Posterior vena cava (tissue), 2 donors: ENCODE results near the gene MYH11. TPM values are rescaled to one million over a fixed set of nuclear protein-coding genes. Genes with fewer than 3 reads are reported as not detected.

Experiments used
- DNase-seq: peaks from one replicate; pipeline ENCODE4 v3.0.0-alpha.2; 2020; ENCODE audit warnings: low spot score
- intact Hi-C, 2 donors: fragments of 100-400 bp; cut with DNase I; formaldehyde crosslinking; loops; one replicate each; pipeline versions ENCODE4 v1.14.1 to v1.14.2; 2022 to 2023
- total RNA-seq, 2 donors: library from RNA; stranded (reverse); fragmentation: NEBNext Ultra II Directional; extraction: Animal tissue kit (Norgen Biotek cat#: 25700); gene quantifications; one replicate each; pipeline ENCODE4 v1.2.1, GENCODE V29; 2021
- donor health status: DM: yes; HTN: yes; CAD: no.
- donor health status: DM: yes; HTN: yes; CAD: no.

The MYH11 gene
- total RNA-seq, 2 donors from 2014 or later, result 1,932 to 2,544 TPM

DNA sequence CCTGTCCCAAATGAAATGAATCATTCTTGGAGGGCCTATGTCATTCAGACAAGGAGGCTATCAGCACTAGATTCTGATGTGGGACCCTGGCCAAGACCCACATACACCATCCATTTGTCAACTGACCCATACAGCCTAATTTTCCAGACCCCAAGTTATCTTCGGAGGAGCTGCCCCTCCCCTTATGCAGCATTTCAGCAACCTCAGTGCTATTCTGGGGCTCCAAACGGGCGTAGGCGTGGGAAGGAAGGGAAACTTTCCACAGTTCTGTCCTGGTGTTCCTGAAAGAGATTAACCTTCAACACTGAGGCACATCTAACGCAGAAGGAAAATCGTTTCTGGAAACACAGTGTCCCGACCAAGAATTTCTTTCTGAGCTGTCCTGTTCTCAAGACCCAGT is 86.7 kb downstream of the MYH11 start:
- DNase-seq, result no peak

DNA sequence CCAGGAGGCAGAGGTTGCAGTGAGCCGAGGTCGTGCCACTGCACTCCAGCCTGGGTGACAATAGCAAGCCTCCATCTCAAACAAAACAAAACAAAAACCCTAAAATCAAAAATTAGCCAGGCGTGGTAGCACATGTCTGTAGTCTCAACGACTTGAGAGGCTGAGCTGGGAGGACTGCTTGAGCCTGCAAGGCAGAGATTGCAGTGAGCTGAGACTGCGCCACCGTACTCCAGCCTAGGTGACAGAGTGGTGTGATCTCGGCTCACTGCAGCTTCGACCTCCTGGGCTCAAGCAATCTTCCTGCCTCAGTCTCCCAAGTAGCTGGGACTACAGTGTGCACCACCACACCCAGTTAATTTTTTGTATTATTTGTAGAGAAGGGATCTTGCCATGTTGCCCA is 87.6 kb downstream of the MYH11 start:
- DNase-seq, result no peak
- intact Hi-C loops, result no loop called here

More for the DNA sequence above, 86.7 kb downstream of the MYH11 start:
- intact Hi-C loops, result loop anchor here in 1 of 2 donors (5.0 kb wide), 1 partner anchor 357 kb away; no protein-coding TSS in a partner anchor

- DNase-seq, result no peak
- intact Hi-C loops, result no loop called here
Measured at GRCh38 chr16:15768201-15768600, 88.6 kb downstream of the MYH11 start.

GRCh38 chr16:15766918-15767317 is 89.9 kb downstream of the MYH11 start:
- DNase-seq, result no peak
- intact Hi-C loops, result no loop called here

GRCh38 chr16:15765880-15766279 is 90.9 kb downstream of the MYH11 start:
- no peak for DNase-seq
- intact Hi-C loops, result no loop called here

- no peak for DNase-seq
- intact Hi-C loops, result no loop called here
Measured at GRCh38 chr16:15765116-15765515, 91.7 kb downstream of the MYH11 start.

GRCh38 chr16:15764112-15764511 is 92.7 kb downstream of the MYH11 start:
- no peak for DNase-seq
- intact Hi-C loops, result no loop called here

DNA sequence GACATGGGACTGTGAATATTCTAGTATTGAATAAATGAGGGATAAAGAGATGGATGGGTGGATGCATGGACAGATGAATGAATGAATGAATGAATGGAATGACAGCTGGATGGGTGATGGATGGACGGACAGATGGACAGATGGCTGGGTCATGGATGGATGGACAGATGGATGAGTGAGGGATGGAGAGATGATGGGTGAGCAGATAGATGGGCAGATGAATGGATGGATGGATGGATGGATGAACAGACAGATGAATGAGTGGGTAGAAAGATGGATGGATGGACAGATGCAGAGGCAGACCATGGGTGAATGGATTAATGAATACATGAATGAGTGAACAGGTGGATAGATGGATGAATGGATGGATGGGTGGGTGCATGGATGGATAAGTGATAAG is 96.7 kb downstream of the MYH11 start:
- no peak for DNase-seq
- intact Hi-C loops, result no loop called here

- no peak for DNase-seq
- intact Hi-C loops, result no loop called here
Measured at GRCh38 chr16:15759070-15759469, 97.8 kb downstream of the MYH11 start.

DNA sequence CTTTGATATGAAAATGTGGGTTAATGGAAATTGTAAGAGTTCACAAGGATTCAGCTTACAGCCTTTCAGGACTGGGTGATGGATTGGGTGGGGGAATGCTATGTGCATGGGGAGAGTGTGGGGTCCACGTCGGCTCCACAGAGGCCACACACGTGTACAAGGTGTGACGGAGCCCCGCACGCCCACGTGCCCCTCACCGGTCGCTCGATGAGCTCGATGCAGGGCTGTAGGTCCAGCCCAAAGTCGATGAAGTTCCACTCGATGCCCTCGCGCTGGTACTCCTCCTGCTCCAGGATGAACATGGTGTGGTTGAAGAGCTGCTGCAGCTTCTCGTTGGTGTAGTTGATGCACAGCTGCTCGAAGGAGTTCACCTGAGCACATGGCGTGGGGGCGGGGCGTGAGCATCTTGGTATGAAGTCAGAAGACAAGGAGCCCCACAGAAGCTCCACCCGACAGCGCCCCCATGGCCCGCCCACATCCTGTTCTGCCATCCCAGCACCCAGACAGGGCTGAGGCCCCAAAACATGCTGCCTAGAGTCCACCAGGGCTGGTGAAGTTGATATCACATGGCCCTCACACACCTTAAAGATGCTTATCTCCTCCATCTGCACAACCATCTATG is 99.1 kb downstream of the MYH11 start:
- no peak for DNase-seq
- intact Hi-C loops, result no loop called here

GRCh38 chr16:15757077-15757386 is 99.8 kb downstream of the MYH11 start:
- intact Hi-C loops, result no loop called here
- DNase-seq, result no peak

DNA sequence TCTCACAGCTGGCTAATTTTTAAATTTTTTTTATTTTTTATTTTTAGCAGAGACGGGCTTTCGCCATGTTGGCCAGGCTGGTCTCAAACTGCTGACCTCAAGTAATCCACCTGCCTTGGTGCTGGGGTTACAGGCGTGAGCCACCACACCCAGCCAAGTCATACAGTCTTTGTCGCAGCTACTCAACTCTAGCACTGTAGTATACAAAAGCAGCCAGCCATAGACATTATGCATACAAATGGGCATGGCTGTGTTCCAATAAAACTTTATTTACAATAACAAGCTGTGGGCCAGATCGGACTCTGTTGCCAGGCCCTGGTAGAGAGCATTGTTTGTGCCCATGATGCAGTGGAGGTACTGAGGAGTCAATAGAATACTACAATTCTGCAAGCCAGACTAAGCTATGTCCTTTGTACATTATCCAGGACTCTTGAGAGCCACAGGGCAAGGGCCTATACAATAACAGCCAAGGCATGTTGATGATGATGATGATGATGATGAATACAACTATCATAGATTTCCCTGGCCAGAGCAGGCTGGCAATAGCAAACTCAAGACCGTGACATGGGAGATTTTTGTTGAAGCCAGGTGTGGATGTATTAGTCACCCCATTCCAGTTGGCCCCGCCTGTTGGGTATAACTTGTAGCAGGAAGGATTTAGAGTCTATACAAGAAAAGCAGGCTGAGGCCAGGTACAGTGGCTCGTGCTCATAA is 101.8 kb downstream of the MYH11 start:
- no peak for DNase-seq
- intact Hi-C loops, result no loop called here

- intact Hi-C loops, result no loop called here
- DNase-seq, result no peak
Measured at GRCh38 chr16:15752717-15753488, 103.9 kb downstream of the MYH11 start.

DNA sequence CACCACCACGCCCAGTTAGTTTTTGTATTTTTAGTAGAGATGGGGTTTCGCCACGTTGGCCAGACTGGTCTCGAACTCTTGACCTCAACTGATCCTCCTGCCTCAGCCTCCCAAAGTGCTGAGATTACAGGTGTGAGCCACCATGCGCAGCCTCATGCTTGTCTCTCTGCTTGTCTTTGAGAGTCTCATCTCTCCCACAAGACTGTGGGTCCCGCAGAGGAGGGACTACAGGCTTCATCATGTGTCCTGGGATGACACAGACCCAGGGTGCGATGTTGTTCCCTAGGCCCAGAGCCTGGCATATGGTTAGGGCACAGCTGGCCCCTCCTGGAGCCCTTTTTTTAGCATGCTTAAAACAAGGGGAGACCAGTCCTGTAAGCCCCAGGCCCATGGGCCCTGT is 104.9 kb downstream of the MYH11 start:
- intact Hi-C loops, result no loop called here
- no peak for DNase-seq

DNA sequence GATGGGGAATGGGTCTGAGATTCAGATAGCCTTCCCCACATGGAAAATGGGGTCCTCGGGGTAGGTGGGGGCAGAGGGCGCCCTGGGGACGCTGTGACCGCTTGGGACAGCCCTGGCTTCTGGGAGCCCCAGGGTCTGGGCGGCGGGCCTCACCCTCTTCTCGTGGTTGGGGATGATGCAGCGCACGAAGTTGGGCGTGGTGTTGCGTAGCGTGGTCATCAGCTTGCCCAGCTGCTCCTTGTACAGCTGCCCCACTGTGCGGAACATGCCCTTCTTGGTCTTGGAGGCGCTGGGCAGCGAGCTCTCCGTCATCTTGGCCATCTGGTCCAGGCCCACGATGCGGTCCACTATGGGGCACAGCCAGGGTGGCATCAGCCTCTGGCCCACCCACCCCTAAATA is 106.8 kb downstream of the MYH11 start:
- intact Hi-C loops, result no loop called here
- DNase-seq, result no peak

GRCh38 chr16:15749371-15749770 is 107.5 kb downstream of the MYH11 start:
- intact Hi-C loops, result no loop called here
- no peak for DNase-seq

DNA sequence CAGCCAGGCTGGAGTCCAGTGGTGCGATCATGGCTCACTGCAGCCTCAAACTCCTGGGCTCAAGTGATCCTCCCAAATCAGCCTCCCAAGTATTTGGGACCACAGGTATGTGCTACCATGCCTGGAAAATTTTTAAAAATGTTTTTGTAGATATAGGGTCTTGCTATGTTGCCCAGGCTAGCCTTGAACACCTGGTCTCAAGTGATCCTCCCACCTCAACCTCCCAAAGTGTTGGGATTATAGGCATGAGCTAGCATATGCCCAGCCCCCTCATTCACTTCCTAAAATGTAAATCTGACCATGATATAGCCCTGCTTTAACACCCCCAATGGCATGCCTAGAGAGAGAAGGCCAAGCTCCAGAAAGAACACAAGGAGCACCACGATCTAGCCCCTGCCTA is 108.2 kb downstream of the MYH11 start:
- intact Hi-C loops, result no loop called here
- DNase-seq, result no peak

DNA sequence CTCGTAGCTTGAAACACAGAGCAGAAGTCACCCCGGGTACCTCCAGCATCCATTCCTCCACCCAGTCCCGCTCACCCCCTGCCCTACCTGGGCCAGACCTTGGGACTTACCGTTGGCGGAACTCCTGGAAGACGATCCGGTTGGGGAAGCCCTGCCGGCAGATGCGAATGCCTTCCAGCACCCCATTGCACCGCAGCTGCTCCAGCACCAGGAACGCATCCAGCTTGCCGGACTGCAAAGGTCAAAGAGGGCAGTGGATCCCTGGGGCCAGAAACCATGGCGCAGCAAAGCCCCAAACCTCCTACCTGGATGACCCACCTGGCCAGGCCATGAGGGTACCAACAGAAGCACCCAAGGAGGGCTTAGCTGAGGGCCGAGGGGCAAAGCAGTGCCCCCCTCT is 108.9 kb downstream of the MYH11 start:
- no peak for DNase-seq
- intact Hi-C loops, result no loop called here

- DNase-seq, result no peak
- intact Hi-C loops, result no loop called here
Measured at GRCh38 chr16:15746332-15746731, 110.5 kb downstream of the MYH11 start.

- no peak for DNase-seq
- intact Hi-C loops, result loop anchor here in 1 of 2 donors (5.0 kb wide), 1 partner anchor 449 kb away; no protein-coding TSS in a partner anchor
Measured at GRCh38 chr16:15743657-15744056, 113.2 kb downstream of the MYH11 start.

DNA sequence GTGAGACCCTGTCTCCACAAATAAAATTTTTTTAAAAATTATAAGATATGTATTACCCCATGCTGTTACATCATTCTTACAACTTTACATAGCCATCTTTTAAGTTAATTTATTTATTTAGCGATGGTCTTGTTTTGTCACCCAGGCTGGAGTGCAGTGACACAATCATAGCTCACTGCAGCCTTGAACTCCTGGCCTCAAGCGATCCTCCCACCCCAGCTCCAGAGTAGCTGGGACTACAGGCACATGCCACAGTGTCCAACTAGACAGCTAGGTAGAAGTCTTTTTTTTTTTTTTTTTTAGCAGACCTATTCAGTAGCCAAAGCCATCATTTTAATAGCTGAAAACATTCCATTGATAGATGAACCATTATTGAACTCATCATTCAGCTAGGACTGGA is 114.1 kb downstream of the MYH11 start:
- intact Hi-C loops, result loop anchor here in 1 of 2 donors (5.0 kb wide), 1 partner anchor 450 kb away; no protein-coding TSS in a partner anchor
- DNase-seq, result no peak
